GM23338 (cell line): Measurements from ENCODE around the gene CYTH3. TPM values are rescaled to one million over a fixed set of nuclear protein-coding genes. Genes with fewer than 3 reads are reported as not detected.

Experiments
- ATAC-seq: fragments of 200-7000 bp; cut with Tn5 transposase; 3 replicates; pipeline ENCODE4 v1.9.1; 2020
- DNase-seq: peaks from one replicate; pipeline ENCODE4 v3.0.0-alpha.2; 2015; ENCODE audit warnings: low spot score
- H2AFZ ChIP-seq: fragments of 200-600 bp; sonication (generic); 2 replicates; pipeline ENCODE4 v1.8.0; 2016; ENCODE audit warnings: antibody characterized with exemption, mild to moderate bottlenecking, moderate library complexity
- H3F3A ChIP-seq: fragments of 200-600 bp; sonication (generic); replicated peaks from 2 replicates; pipeline ENCODE4 v1.8.0; 2017; ENCODE audit warnings: antibody characterized with exemption, mixed run types, low read depth
- H3K27ac ChIP-seq: fragments of 200-600 bp; sonication (generic); 2 replicates; pipeline ENCODE4 v1.6.1; 2016; ENCODE audit warnings: low read depth
- H3K27me3 ChIP-seq: fragments of 200-600 bp; sonication (generic); 2 replicates; pipeline ENCODE4 v1.8.0; 2016; ENCODE audit warnings: mild to moderate bottlenecking, mixed run types, moderate library complexity; ENCODE audit not compliant: insufficient read depth
- H3K36me3 ChIP-seq: fragments of 200-600 bp; sonication (generic); 2 replicates; pipeline ENCODE4 v1.8.0; 2016; ENCODE audit warnings: mild to moderate bottlenecking; ENCODE audit not compliant: insufficient read depth
- H3K4me1 ChIP-seq: fragments of 200-600 bp; sonication (generic); 2 replicates; pipeline ENCODE4 v1.8.0; 2016; ENCODE audit warnings: mild to moderate bottlenecking, moderate library complexity; ENCODE audit not compliant: insufficient read depth
- H3K4me2 ChIP-seq: fragments of 200-600 bp; sonication (generic); 2 replicates; pipeline ENCODE4 v1.7.1; 2017; ENCODE audit warnings: mixed run types
- H3K4me3 ChIP-seq: fragments of 200-600 bp; sonication (generic); 2 replicates; pipeline ENCODE4 v1.6.1; 2016; ENCODE audit warnings: mixed run types
- H3K79me2 ChIP-seq: fragments of 200-600 bp; sonication (generic); replicated peaks from 2 replicates; pipeline ENCODE4 v1.8.0; 2017; ENCODE audit warnings: mild to moderate bottlenecking; ENCODE audit not compliant: insufficient read depth
- H3K9me2 ChIP-seq: fragments of 200-600 bp; sonication (generic); 2 replicates; pipeline ENCODE4 v1.8.0; 2017; ENCODE audit not compliant: insufficient read depth
- H4K20me1 ChIP-seq: fragments of 200-600 bp; sonication (generic); replicated peaks from 2 replicates; pipeline ENCODE4 v1.8.0; 2017; ENCODE audit warnings: mild to moderate bottlenecking; ENCODE audit not compliant: insufficient read depth
- H3K27ac Mint-ChIP-seq: 2 replicates; pipeline ENCODE4 v1.8.0; 2020; ENCODE audit warnings: inconsistent platforms, mild to moderate bottlenecking, moderate library complexity, mixed read lengths
- H3K27me3 Mint-ChIP-seq: 3 replicates; pipeline ENCODE4 v1.8.0; 2022; ENCODE audit warnings: low read depth, mild to moderate bottlenecking, moderate library complexity, mixed read lengths, inconsistent platforms; ENCODE audit not compliant: insufficient read depth, poor library complexity
- H3K36me3 Mint-ChIP-seq: 3 replicates; pipeline ENCODE4 v1.8.0; 2021; ENCODE audit warnings: low read depth, mild to moderate bottlenecking, inconsistent platforms, moderate library complexity, mixed read lengths
- H3K4me1 Mint-ChIP-seq: 3 replicates; pipeline ENCODE4 v1.8.0; 2020; ENCODE audit warnings: mild to moderate bottlenecking, inconsistent platforms, mixed read lengths
- H3K4me3 Mint-ChIP-seq: 3 replicates; pipeline ENCODE4 v1.8.0; 2021; ENCODE audit warnings: moderate library complexity, mild to moderate bottlenecking, inconsistent platforms, mixed read lengths
- H3K9me3 Mint-ChIP-seq: 3 replicates; pipeline ENCODE4 v1.8.0; 2020; ENCODE audit warnings: moderate library complexity, mild to moderate bottlenecking, inconsistent platforms, mixed read lengths
- CREB1 ChIP-seq: fragments of 250-450 bp; sonication (Bioruptor Pico); IDR thresholded peaks from 2 replicates; pipeline ENCODE4 v1.5.0; 2020; ENCODE audit warnings: low read depth, mild to moderate bottlenecking, moderate library complexity
- CTCF ChIP-seq, 2 experiments: fragments of 200-600 bp in 1 of 2; sonication (generic) in 1 of 2; conservative IDR thresholded peaks; 2 replicates each; pipeline versions ENCODE4 v1.5.1 to v1.6.1; 2016 to 2017; ENCODE audit warnings: antibody characterized with exemption in 2 of 2, low read depth in 2 of 2, mild to moderate bottlenecking in 2 of 2, moderate library complexity in 1 of 2
- ETS1 ChIP-seq: IDR thresholded peaks from 2 replicates; pipeline ENCODE4 v1.6.1; 2016; ENCODE audit warnings: antibody characterized with exemption
- EZH2 ChIP-seq: fragments of 200-600 bp; sonication (generic); IDR thresholded peaks from one replicate; pipeline ENCODE4 v1.8.0; 2017; ENCODE audit warnings: antibody characterized with exemption, mild to moderate bottlenecking, low read depth; ENCODE audit not compliant: unreplicated experiment
- EZH2phosphoT487 ChIP-seq: fragments of 200-600 bp; sonication (generic); IDR thresholded peaks from one replicate; pipeline ENCODE4 v1.8.1; 2018; ENCODE audit warnings: antibody characterized with exemption; ENCODE audit not compliant: unreplicated experiment
- JUNB ChIP-seq: IDR thresholded peaks from one replicate; pipeline ENCODE4 v1.6.1; 2016; ENCODE audit warnings: antibody characterized with exemption; ENCODE audit not compliant: unreplicated experiment
- NANOG ChIP-seq: IDR thresholded peaks from 2 replicates; pipeline ENCODE4 v1.6.1; 2016; ENCODE audit warnings: antibody characterized with exemption, borderline replicate concordance
- POLR2AphosphoS5 ChIP-seq: IDR thresholded peaks from 2 replicates; pipeline ENCODE4 v1.6.1; 2016; ENCODE audit warnings: antibody characterized with exemption, low read depth
- REST ChIP-seq: IDR thresholded peaks from one replicate; pipeline ENCODE4 v1.6.1; 2018; ENCODE audit warnings: antibody characterized with exemption; ENCODE audit not compliant: unreplicated experiment
- STAT1 ChIP-seq: IDR thresholded peaks from one replicate; pipeline ENCODE4 v1.6.1; 2016; ENCODE audit warnings: antibody characterized with exemption; ENCODE audit not compliant: unreplicated experiment
- ZNF114 ChIP-seq: fragments of 250-450 bp; sonication (Bioruptor Pico); IDR thresholded peaks from 2 replicates; pipeline ENCODE4 v1.5.0; 2020; ENCODE audit warnings: mild to moderate bottlenecking, moderate library complexity
- ZNF331 ChIP-seq: fragments of 250-450 bp; sonication (Bioruptor Pico); IDR thresholded peaks from 2 replicates; pipeline ENCODE4 v1.5.0; 2020; ENCODE audit warnings: low read depth, mild to moderate bottlenecking, moderate library complexity
- ZNF462 ChIP-seq: fragments of 250-450 bp; sonication (Bioruptor Pico); IDR thresholded peaks from 2 replicates; pipeline ENCODE4 v1.5.0; 2020; ENCODE audit warnings: mild to moderate bottlenecking, moderate library complexity
- polyA plus RNA-seq: library from polyadenylated mRNA; unstranded; fragments of >200 nt; fragmentation: Nextera tagmentation; extraction: Ambion mirVana; gene quantifications from 2 replicates; pipeline ENCODE4 v1.2.1, GENCODE V29; 2016
- total RNA-seq: library from RNA; depleted of rRNA; stranded (reverse); fragments of >200 nt; shearing (Covaris generic); gene quantifications from 2 replicates; pipeline ENCODE4 v1.2.3, GENCODE V29; 2014

Gene CYTH3
- total and polyA plus RNA-seq, 2 experiments from 2014 or later, result 4.6 to 15.3 TPM

GRCh38 chr7:6155596-6155995 lies 116.8 kb downstream of the CYTH3 start:
- Mint-ChIP-seq H3K4me1 (peaks cover 9% of the 10 kb centered on the region), H3K9me3 (no peaks in the 10 kb centered on the region), H3K4me3 (no peak overlapping the region), H3K36me3 (peaks cover 60% of the 10 kb centered on the region), H3K27me3 (peaks cover 4% of the 10 kb centered on the region), H3K27ac (no peak overlapping the region)
- H4K20me1 ChIP-seq, result peaks cover 5% of the 10 kb centered on the region
- no peak overlapping the region for H3K27ac ChIP-seq
- no peak overlapping the region for H2AFZ ChIP-seq
- TF ChIP-seq EZH2phosphoT487 (no peak), ZNF331 (CRISPR knock-in tag) (no peak), POLR2AphosphoS5 (no peak), CREB1 (CRISPR knock-in tag) (no peak), EZH2 (no peak), CTCF (conservative IDR thresholded peaks at IDR 0.05; ENCODE audit: low read depth in 2 of 2) (no peak), NANOG (no peak), ZNF114 (no peak), JUNB (no peak), STAT1 (no peak), REST (no peak), ETS1 (no peak), ZNF462 (CRISPR knock-in tag) (no peak)
- DNase-seq (no peak), ATAC-seq (no peak)
- peaks cover 12% of the 10 kb centered on the region; the same call in 1 of the 2 replicates for H3K36me3 ChIP-seq
- no peaks in the 10 kb centered on the region for H3K27me3 ChIP-seq
- no peak overlapping the region for H3K4me3 ChIP-seq
- no peaks in the 10 kb centered on the region for H3K4me1 ChIP-seq
- H3K4me2 ChIP-seq, result no peak overlapping the region
- H3K9me2 ChIP-seq, result no peaks in the 10 kb centered on the region
- H3F3A ChIP-seq, result no peaks in the 10 kb centered on the region
- H3K79me2 ChIP-seq, result peaks cover 2% of the 10 kb centered on the region; the same call in 1 of the 2 replicates
